ENCODE data around the gene ANKRD55.
"Not testable (repeated sequence)": the region's sequence is repeated elsewhere in the genome, so short reads cannot be mapped to it uniquely, and the experiment has no call there.

- TF ChIP-seq POLR2A, CTCF, POLR2AphosphoS5 (IDR thresholded peaks at IDR 0.05): not testable (repeated sequence)
Measured at GRCh38 chr5:56257763-56258529, 24.8 kb upstream of the ANKRD55 start.

Data from transverse colon (tissue), 4 donors.